ENCODE measurements around the gene KIAA0825. TPM values are rescaled to one million over a fixed set of nuclear protein-coding genes. Genes with fewer than 3 reads are reported as not detected.

Gene KIAA0825
- total and polyA plus RNA-seq, 2 of the 8 experiments (the other 6 are each of a cell fraction or from before 2014, with no cell fraction given): 0.60 to 1.0 TPM

GRCh38 chr5:94248175-94248875, 370.1 kb downstream of the KIAA0825 start:
- FAIRE-seq (no peak), DNase-seq (ENCODE audit: low read depth in 1 of 2, low spot score in 2 of 2) (no peak)
- H2AFZ ChIP-seq (ENCODE audit: low read length): no peak overlapping the region
- H3K56ac ChIP-seq (replicated peaks; ENCODE audit: insufficient read length, low read depth, low read length): no peak overlapping the region
- no peaks in the 10 kb centered on the region for H3K27me3 ChIP-seq (replicated peaks in 1 of 4; ENCODE audit: control insufficient read depth in 3 of 4, extremely low read depth in 1 of 4, insufficient read depth in 3 of 4, low read length in 3 of 4)
- H2BK5ac ChIP-seq (ENCODE audit: low read depth, low read length): no peak overlapping the region
- H3K23ac ChIP-seq (ENCODE audit: insufficient read length): no peak overlapping the region
- H2BK12ac ChIP-seq (ENCODE audit: low read depth, low read length): no peak overlapping the region
- peaks cover 4% of the 10 kb centered on the region; the same call in 1 of the 2 replicates for H3K79me1 ChIP-seq (ENCODE audit: low read depth, low read length)
- H4K91ac ChIP-seq (replicated peaks; ENCODE audit: insufficient read length, low read length): no peak overlapping the region
- H3K4ac ChIP-seq (replicated peaks; ENCODE audit: insufficient read length, low read depth, low read length): no peak overlapping the region
- peaks cover 0 to 4% (median 0%) of the 10 kb centered on the region in 4 experiments; a peak in 1 of 8 replicates for H3K36me3 ChIP-seq (ENCODE audit: control insufficient read depth in 2 of 4, insufficient read depth in 4 of 4, low read length in 3 of 4)
- H3K18ac ChIP-seq (ENCODE audit: extremely low read depth, low read length): no peak overlapping the region
- no peak overlapping the region for H3K9ac ChIP-seq (replicated peaks in 1 of 4; ENCODE audit: extremely low read depth in 1 of 4, low read depth in 3 of 4, low read length in 3 of 4)
- ChIA-PET CTCF (ENCODE audit: partially characterized antibody) (no interaction called here), POLR2A (ENCODE audit: partially characterized antibody) (interaction anchor here (1.3 kb wide), 1 partner anchor 114 kb away, joined by 3 read pairs; no protein-coding TSS in a partner anchor)
- H3K9me3 ChIP-seq (ENCODE audit: insufficient read depth in 2 of 2, low read depth in 1 of 2, low read length in 1 of 2): no peaks in the 10 kb centered on the region
- H3K27ac ChIP-seq (ENCODE audit: low read depth, low read length): no peak overlapping the region
- peaks cover 0 to 7% (median 3%) of the 10 kb centered on the region in 4 experiments; a peak in 2 of 7 replicates for H3K4me1 ChIP-seq (replicated peaks in 1 of 4; ENCODE audit: control insufficient read depth in 3 of 4, insufficient read depth in 4 of 4, low read length in 3 of 4)
- H3K4me3 ChIP-seq (ENCODE audit: extremely low read depth in 1 of 4, insufficient read depth in 2 of 4, low read depth in 3 of 4, low read length in 4 of 4): no peak overlapping the region
- no peak overlapping the region for H3K4me2 ChIP-seq (ENCODE audit: insufficient read depth in 1 of 2, low read depth in 2 of 2, low read length in 2 of 2)
- H4K8ac ChIP-seq (ENCODE audit: extremely low read depth, insufficient read depth, low read length): no peak overlapping the region
- WGBS, 2 experiments (ENCODE audit: extremely low coverage in 1 of 2, insufficient coverage in 1 of 2, insufficient read length in 1 of 2, insufficient replicate concordance in 2 of 2, low coverage in 1 of 2, low lambda C conversion rate in 2 of 2, missing lambda C conversion rate in 1 of 2): 87% methylated on average over 2 of the region's 2 CpGs; no CpG with 5 or more reads in 1 of the 2 experiments
- H3K79me2 ChIP-seq (ENCODE audit: control insufficient read depth in 1 of 2, insufficient read depth in 2 of 2, low read length in 2 of 2): peaks cover 0 to 43% of the 10 kb centered on the region in 2 experiments; a peak in 2 of 4 replicates
- no peak overlapping the region for H2BK120ac ChIP-seq (replicated peaks; ENCODE audit: low read depth, low read length)
- no peak for TF ChIP-seq EGR1 (IDR thresholded peaks at IDR 0.05; ENCODE audit: borderline replicate concordance, low read depth, low read length)
- H4K5ac ChIP-seq (ENCODE audit: insufficient read length, low read depth, low read length): no peak overlapping the region
- no peaks in the 10 kb centered on the region for H3K23me2 ChIP-seq (ENCODE audit: low read depth, low read length)
- no peak overlapping the region for H2BK20ac ChIP-seq (ENCODE audit: low read length)
- H2BK15ac ChIP-seq (ENCODE audit: low read length): no peak overlapping the region
- H2AK5ac ChIP-seq (ENCODE audit: low read depth, low read length): no peak overlapping the region
- H4K20me1 ChIP-seq (replicated peaks in 1 of 2; ENCODE audit: control insufficient read depth in 1 of 2, insufficient read depth in 2 of 2, low read length in 2 of 2): no peaks in the 10 kb centered on the region
- H3K14ac ChIP-seq (ENCODE audit: insufficient read length): no peak overlapping the region
